K562 (cell line): ENCODE results near the gene WDR44.
"Not testable (repeated sequence)": the region's sequence is repeated elsewhere in the genome, so short reads cannot be mapped to it uniquely, and the experiment has no call there.

Experiments
- E2F5 ChIP-seq: sonication (generic); formaldehyde crosslinking; IDR thresholded peaks from 2 replicates; pipeline ENCODE4 v1.8.0; 2022; ENCODE audit warnings: mild to moderate bottlenecking, missing genetic modification reagents
- GATA2 ChIP-seq: sonication (generic); formaldehyde crosslinking; IDR thresholded peaks from 2 replicates; pipeline ENCODE4 v1.4.0; 2020; ENCODE audit warnings: mild to moderate bottlenecking, missing genetic modification reagents
- GTF2B ChIP-seq: IDR thresholded peaks from 2 replicates; pipeline ENCODE4 v1.6.1; 2011; ENCODE audit not compliant: insufficient read length; ENCODE audit errors: extremely low read depth
- GTF2F1 ChIP-seq: IDR thresholded peaks from 2 replicates; pipeline ENCODE4 v1.6.1; 2011; ENCODE audit warnings: low read depth, low read length, improper control_type of control experiment
- HMG20B ChIP-seq: fragments of 250-450 bp; sonication (Bioruptor Pico); IDR thresholded peaks from 2 replicates; pipeline ENCODE4 v1.5.0; 2021; ENCODE audit warnings: mild to moderate bottlenecking
- JUNB ChIP-seq: fragments of 450-650 bp; formaldehyde crosslinking; conservative IDR thresholded peaks from 2 replicates; pipeline ENCODE4 v1.4.0; 2020; ENCODE audit warnings: mild to moderate bottlenecking
- MYC ChIP-seq, 2 experiments: fragments of 250-450 bp in 1 of 2; sonication (Bioruptor Pico) in 1 of 2; IDR thresholded peaks; 2 replicates each; pipeline versions ENCODE4 v1.5.1 to v1.6.1; 2012 to 2021; ENCODE audit warnings: low read depth in 2 of 2, borderline replicate concordance in 1 of 2, improper control_type of control experiment in 1 of 2, low read length in 1 of 2, mild to moderate bottlenecking in 1 of 2, moderate library complexity in 1 of 2
- NRF1 ChIP-seq, 2 experiments: fragments of 450-650 bp; IDR thresholded peaks in 1 of 2; conservative IDR thresholded peaks in 1 of 2; 2 replicates each; pipeline ENCODE4 v1.6.1; 2014; ENCODE audit warnings: mild to moderate bottlenecking in 2 of 2
- POLR2AphosphoS5 ChIP-seq: IDR thresholded peaks from 2 replicates; pipeline ENCODE4 v1.6.1; 2011; ENCODE audit warnings: mild to moderate bottlenecking, low read depth, low read length, moderate library complexity; ENCODE audit not compliant: control insufficient read depth, insufficient read depth
- PRPF4 ChIP-seq: fragments of 200-400 bp; formaldehyde crosslinking; IDR thresholded peaks from one replicate; pipeline ENCODE4 v1.6.1; 2017; ENCODE audit warnings: low read length, low read depth, mild to moderate bottlenecking; ENCODE audit not compliant: insufficient read depth, poor library complexity, severe bottlenecking
- SMC3 ChIP-seq: conservative IDR thresholded peaks from 2 replicates; pipeline ENCODE4 v1.6.1; 2011; ENCODE audit warnings: low read depth, low read length, improper control_type of control experiment; ENCODE audit not compliant: insufficient read depth
- ZBTB17 ChIP-seq: fragments of 450-650 bp; formaldehyde crosslinking; IDR thresholded peaks from 2 replicates; pipeline ENCODE4 v1.4.0; 2020; ENCODE audit warnings: mild to moderate bottlenecking

GRCh38 chrX:118470721-118471347 is 124.9 kb downstream of the WDR44 start:
- TF ChIP-seq HMG20B (CRISPR knock-in tag); SMC3; GTF2B; NRF1 (conservative IDR thresholded peaks at IDR 0.05 in 1 of 2, IDR thresholded peaks at IDR 0.05 in 1 of 2); MYC (IDR thresholded peaks at IDR 0.05; ENCODE audit: low read depth, low read length); MYC (CRISPR knock-in tag; IDR thresholded peaks at IDR 0.05; ENCODE audit: borderline replicate concordance, low read depth); POLR2AphosphoS5; E2F5 (CRISPR knock-in tag); PRPF4; JUNB (CRISPR knock-in tag); GATA2 (CRISPR knock-in tag); ZBTB17 (CRISPR knock-in tag); GTF2F1: not testable (repeated sequence)
